Astrocyte of the cerebellum (primary cell): ENCODE measurements around the gene CTXN1.
"Not testable (repeated sequence)": the region's sequence is repeated elsewhere in the genome, so short reads cannot be mapped to it uniquely, and the experiment has no call there.

Experiments used
- DNase-seq: peaks from one replicate; pipeline ENCODE4 v3.0.0-alpha.2; 2011; ENCODE audit warnings: low read depth
- H3K4me3 ChIP-seq: 2 replicates; pipeline ENCODE4 v1.5.1; 2011; ENCODE audit warnings: mild to moderate bottlenecking, low read depth, low read length, moderate library complexity
- CTCF ChIP-seq: IDR thresholded peaks from 2 replicates; pipeline ENCODE4 v1.5.1; 2012; ENCODE audit warnings: low read length, low read depth, moderate library complexity, mild to moderate bottlenecking; ENCODE audit errors: missing control alignments
- in situ Hi-C: cut with HindIII; loops from 2 replicates; pipeline ENCODE4 v1.10.0; 2017; ENCODE audit warnings: low sequenced_read_pairs

The CTXN1 gene

GRCh38 chr19:7961920-7962626, 36.1 kb upstream of the CTXN1 start:
- no peak for DNase-seq
- in situ Hi-C loops = loop anchor here (10.0 kb wide), 1 partner anchor 183 kb away; the partner anchor contains the start of gene FBN3
- TF ChIP-seq CTCF = no peak
- no peak overlapping the region for H3K4me3 ChIP-seq

GRCh38 chr19:7961082-7961481, 35.1 kb upstream of the CTXN1 start:
- H3K4me3 ChIP-seq, DNase-seq: not testable (repeated sequence)
- in situ Hi-C loops = loop anchor here (10.0 kb wide), 1 partner anchor 184 kb away; the partner anchor contains the start of gene FBN3

GRCh38 chr19:7959211-7959610, 33.3 kb upstream of the CTXN1 start:
- DNase-seq = no peak
- TF ChIP-seq CTCF = no peak
- in situ Hi-C loops = no loop called here

GRCh38 chr19:7955696-7956095, 29.8 kb upstream of the CTXN1 start:
- no peak for TF ChIP-seq CTCF
- in situ Hi-C loops = no loop called here
- DNase-seq = no peak

More at GRCh38 chr19:7959211-7959610, 33.3 kb upstream of the CTXN1 start:
- no peak overlapping the region for H3K4me3 ChIP-seq

GRCh38 chr19:7953576-7953975, 27.6 kb upstream of the CTXN1 start:
- no peak overlapping the region for H3K4me3 ChIP-seq
- DNase-seq = no peak
- TF ChIP-seq CTCF = no peak
- in situ Hi-C loops = no loop called here

More at GRCh38 chr19:7955696-7956095, 29.8 kb upstream of the CTXN1 start:
- H3K4me3 ChIP-seq = no peak overlapping the region

- in situ Hi-C loops = no loop called here
- H3K4me3 ChIP-seq = no peak overlapping the region
- no peak for TF ChIP-seq CTCF
- DNase-seq = no peak
Measured at GRCh38 chr19:7953060-7953459, 27.1 kb upstream of the CTXN1 start.

GRCh38 chr19:7947939-7948338, 22.0 kb upstream of the CTXN1 start:
- in situ Hi-C loops = no loop called here
- TF ChIP-seq CTCF = no peak
- no peak for DNase-seq
- H3K4me3 ChIP-seq = no peak overlapping the region
